Fibroblast of villous mesenchyme (primary cell): ENCODE measurements around the gene ZNF43. TPM values are rescaled to one million over a fixed set of nuclear protein-coding genes. Genes with fewer than 3 reads are reported as not detected.
"Not testable (repeated sequence)": the region's sequence is repeated elsewhere in the genome, so short reads cannot be mapped to it uniquely, and the experiment has no call there.

Experiments used
- DNase-seq: peaks from one replicate; pipeline ENCODE4 v3.0.0-alpha.2; 2010; ENCODE audit warnings: low read depth
- H3K4me3 ChIP-seq: 2 replicates; pipeline ENCODE4 v1.5.1; 2011; ENCODE audit warnings: low read depth, mild to moderate bottlenecking, low read length
- total RNA-seq: library from RNA; depleted of rRNA; stranded (reverse); fragments of >200 nt; gene quantifications from 2 replicates; pipeline ENCODE4 v1.2.3, GENCODE V29; 2012
- TF ChIP-seq, protein P1 (sequence below): IDR thresholded peaks from 2 replicates; pipeline ENCODE4 v1.5.1; 2012; ENCODE audit warnings: low read depth, mild to moderate bottlenecking, low read length; ENCODE audit not compliant: insufficient read depth

Gene ZNF43
- total RNA-seq, 1 donor, result 9.1 TPM

DNA sequence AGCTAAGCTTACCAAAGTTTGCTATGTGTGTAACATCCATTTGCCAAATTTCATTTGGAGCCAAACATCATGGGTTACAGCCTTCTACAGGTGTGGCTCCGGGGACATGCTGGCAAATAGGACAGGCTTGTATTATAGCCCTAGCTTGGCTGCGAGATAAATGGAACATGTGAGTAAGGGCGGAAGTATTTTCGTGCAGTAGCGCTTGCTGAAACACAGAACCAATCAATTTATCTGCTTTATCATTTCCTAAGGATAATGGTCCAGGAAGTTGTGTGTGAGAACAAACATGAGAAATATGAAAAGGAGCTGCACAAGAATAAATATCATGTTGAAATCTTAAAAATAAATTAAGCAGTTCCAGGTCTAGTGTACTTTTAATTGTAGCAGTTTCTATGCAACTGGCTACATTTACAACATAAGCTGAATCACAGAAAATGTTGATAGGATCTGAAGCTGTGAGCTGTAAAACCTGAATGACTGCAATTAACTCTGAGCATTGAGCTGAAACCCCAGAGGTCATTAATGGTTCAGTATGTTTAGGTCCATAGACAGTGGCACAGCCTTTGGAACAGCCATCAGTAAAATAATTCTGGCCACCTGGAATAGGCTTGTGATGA is 46.4 kb downstream of the ZNF43 start:
- no peak overlapping the region for H3K4me3 ChIP-seq
- TF ChIP-seq, protein P1, sequence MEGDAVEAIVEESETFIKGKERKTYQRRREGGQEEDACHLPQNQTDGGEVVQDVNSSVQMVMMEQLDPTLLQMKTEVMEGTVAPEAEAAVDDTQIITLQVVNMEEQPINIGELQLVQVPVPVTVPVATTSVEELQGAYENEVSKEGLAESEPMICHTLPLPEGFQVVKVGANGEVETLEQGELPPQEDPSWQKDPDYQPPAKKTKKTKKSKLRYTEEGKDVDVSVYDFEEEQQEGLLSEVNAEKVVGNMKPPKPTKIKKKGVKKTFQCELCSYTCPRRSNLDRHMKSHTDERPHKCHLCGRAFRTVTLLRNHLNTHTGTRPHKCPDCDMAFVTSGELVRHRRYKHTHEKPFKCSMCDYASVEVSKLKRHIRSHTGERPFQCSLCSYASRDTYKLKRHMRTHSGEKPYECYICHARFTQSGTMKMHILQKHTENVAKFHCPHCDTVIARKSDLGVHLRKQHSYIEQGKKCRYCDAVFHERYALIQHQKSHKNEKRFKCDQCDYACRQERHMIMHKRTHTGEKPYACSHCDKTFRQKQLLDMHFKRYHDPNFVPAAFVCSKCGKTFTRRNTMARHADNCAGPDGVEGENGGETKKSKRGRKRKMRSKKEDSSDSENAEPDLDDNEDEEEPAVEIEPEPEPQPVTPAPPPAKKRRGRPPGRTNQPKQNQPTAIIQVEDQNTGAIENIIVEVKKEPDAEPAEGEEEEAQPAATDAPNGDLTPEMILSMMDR, result no peak
- DNase-seq, result no peak

DNA sequence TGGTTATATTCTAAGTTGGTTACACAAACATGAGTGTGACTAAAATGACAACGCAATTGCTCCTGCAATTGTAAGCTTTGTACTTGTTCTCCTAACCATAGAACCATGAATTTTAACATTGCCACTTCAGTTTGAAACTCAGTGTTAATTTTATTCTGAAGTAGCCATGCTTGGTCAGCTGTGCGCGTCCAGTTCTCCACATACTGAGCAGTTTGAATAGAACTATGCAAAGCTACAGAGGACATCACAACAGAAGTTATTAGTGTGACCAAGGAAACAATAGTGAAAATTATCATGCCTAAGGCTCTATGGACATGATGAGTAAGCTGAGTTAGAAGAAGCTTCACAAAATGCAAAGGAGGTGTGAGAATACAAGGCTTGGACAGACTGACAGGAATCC is 49.0 kb downstream of the ZNF43 start:
- DNase-seq, result no peak
- no peak overlapping the region for H3K4me3 ChIP-seq
- TF ChIP-seq, protein P1, result no peak

DNA sequence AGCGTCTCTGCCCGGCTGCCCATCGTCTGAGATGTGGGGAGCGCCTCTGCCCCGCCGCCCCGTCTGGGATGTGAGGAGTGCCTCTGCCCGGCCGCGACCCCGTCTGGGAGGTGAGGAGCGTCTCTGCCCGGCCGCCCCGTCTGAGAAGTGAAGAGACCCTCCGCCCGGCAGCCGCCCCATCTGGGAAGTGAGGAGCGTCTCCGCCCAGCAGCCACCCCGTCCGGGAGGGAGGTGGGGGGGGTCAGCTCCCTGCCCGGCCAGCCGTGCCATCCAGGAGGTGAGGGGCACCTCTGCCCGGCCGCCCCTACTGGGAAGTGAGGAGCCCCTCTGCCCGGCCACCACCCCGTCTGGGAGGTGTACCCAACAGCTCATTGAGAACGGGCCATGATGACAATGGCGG is 60.2 kb downstream of the ZNF43 start:
- DNase-seq, H3K4me3 ChIP-seq: not testable (repeated sequence)

DNA sequence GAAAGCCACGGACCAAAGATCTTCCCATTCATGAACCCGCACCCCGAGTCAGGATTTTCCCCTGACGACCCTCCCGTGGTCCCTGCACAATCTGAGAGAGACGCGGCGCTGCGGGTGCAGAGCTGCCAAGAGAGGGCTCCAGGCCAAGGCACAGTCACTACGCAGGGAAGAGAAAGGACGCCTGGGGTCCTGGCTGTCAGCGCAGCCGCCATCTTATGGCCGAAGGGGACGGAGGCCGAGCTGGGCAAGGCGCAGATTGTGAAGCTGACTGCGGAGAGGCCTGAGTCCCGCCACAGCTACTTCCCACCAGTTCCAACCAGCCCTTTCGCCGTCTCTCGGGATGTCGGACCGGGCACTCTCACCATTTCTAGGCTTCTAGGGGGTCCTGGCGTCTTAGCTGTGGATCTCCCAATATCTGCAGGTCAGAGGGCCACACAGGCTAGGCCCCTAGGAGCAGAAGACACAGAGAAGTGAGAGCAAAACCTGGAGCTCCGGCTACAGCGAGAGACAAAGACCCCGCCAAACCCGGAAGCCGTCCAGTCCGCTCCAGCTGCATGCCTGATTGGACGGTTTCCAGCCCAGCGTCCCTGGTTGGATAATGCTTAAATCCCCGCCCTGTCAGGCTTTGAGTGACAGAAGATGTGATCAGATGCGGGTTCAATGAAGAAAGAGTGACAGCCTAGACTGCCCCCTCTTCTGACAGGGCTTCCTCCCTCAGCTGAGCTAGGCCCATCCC is 68.7 kb downstream of the ZNF43 start, which contains the start of gene ZNF100:
TSS of gene ZNF100 (minus strand) at position 515 of the 736 bp plus-strand sequence. CDS start at position 365, 150 bp downstream.
- H3K4me3 ChIP-seq, result peak within 1 kb of the TSS; percentile 94
- TF ChIP-seq, protein P1, result no peak
- DNase-seq, result peak; percentile 89

DNA sequence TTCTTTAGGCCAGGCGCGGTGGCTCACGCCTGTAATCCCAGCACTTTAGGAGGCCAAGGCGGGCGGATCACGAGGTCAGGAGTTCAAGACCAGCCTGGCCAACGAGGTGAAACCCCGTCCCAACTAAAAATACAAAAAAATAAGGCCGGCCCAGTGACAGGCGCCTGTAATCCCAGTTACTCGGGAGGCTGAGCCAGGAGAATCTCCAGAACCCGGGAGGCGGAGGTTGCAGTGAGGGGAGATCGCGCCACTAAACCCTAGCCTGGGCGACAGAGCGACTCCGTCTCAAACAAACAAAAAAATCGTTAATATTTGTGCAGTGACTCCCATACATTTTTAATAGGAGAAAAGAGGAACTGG is 69.3 kb downstream of the ZNF43 start:
- DNase-seq, result not testable (repeated sequence)
- peak overlapping the region; percentile 94 for H3K4me3 ChIP-seq

DNA sequence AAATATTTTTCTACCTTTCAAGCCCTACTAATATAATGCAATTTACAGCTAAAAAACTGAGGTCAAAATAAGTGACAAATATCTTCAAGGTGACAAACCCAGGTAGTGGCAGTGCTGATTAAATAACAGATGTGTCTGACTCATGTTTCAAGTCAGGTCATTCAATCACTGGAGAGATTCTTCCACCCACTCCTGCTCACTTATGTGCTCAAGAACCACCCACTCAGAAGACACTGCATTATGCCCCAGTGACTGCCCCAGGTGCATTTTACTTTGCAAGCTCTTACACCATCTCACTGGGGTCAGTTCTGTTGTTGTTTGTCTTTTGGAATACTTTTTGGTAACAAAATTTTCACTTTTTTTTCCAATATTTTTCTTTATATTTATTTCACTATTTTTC is 70.8 kb downstream of the ZNF43 start:
- TF ChIP-seq, protein P1, result no peak
- H3K4me3 ChIP-seq, result no peak overlapping the region
- DNase-seq, result no peak

DNA sequence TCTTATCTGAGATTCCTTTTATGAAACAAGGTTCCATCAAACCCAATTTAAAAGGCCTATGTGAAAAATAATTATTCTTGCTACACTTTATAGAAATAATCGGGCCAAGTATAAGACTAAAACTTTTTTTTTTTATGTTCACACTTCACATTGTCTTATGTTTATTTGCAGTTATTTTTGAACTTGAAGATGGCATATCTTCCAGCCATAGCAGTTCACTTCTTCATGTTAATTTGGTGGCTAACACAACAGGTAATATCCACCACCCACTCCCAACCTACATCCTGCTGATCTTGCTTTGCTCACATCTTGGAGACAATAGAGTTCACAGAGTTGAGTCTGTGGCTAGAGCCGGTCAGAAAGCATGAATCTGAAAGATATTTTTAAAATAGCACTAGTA is 74.4 kb downstream of the ZNF43 start:
- not testable (repeated sequence) for DNase-seq, H3K4me3 ChIP-seq

DNA sequence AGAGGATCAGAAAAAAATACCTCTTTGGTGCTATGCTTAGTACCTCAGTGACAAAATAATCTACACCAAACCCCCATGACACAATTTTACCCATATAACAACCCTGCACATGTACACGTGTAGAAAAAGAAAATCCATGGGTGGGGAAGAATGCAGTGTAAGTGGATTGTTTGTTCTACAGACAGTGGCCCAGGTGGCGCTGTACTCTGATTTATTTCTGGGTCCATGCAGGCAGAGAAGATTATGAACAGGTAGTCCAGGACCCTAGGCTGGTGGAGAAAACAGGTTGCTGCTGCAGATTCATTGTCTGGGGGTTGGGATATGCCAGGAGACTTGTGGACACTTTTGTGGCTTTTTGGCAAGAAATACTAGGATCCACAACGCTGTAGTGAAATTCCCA is 77.7 kb downstream of the ZNF43 start:
- no peak overlapping the region for H3K4me3 ChIP-seq
- no peak for DNase-seq
- TF ChIP-seq, protein P1, result no peak

DNA sequence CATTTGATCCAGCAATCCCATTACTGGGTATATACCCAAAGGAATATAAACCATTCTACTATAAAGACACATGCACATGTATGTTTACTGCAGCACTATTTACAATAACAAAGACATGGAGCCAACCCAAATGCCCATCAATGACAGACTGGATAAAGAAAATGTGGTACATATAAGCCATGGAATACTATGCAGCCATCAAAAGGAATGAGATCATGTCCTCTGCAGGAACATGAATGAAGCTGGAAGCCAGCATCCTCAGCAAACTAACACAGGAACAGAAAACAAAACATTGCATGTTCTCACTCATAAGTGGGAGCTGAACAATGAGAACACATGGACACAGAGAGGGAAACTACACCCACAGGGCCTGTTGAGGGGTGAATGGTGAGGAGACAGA is 80.4 kb downstream of the ZNF43 start:
- DNase-seq, H3K4me3 ChIP-seq: not testable (repeated sequence)
